ENCODE measurements around the gene NTRK1.

- no peak for TF ChIP-seq RBAK (CRISPR knock-in tag; IDR thresholded peaks at IDR 0.05)
- no peak for TF ChIP-seq TFAP4 (IDR thresholded peaks at IDR 0.05; ENCODE audit: borderline replicate concordance, low read depth)
- TF ChIP-seq POLR2A (IDR thresholded peaks at IDR 0.05; ENCODE audit: insufficient read depth in 1 of 2, low read depth in 2 of 2, low read length in 2 of 2) = no peak
- TF ChIP-seq HNF4A (CRISPR knock-in tag; IDR thresholded peaks at IDR 0.05) = no peak
- no peak for TF ChIP-seq IKZF5 (CRISPR knock-in tag; IDR thresholded peaks at IDR 0.05)
- TF ChIP-seq CTCF (CRISPR knock-in tag; IDR thresholded peaks at IDR 0.05) = no peak
- TF ChIP-seq GTF2F1 (IDR thresholded peaks at IDR 0.05; ENCODE audit: low read length) = no peak
- TF ChIP-seq SMC3 (IDR thresholded peaks at IDR 0.05; ENCODE audit: low read length) = no peak
- no peak for TF ChIP-seq KAT7 (CRISPR knock-in tag; IDR thresholded peaks at IDR 0.05; ENCODE audit: borderline replicate concordance)
- no peak for TF ChIP-seq ZC3H13 (CRISPR knock-in tag; IDR thresholded peaks at IDR 0.05)
Observed at GRCh38 chr1:156851779-156852417, 8.8 kb upstream of the NTRK1 start.

All from HepG2 (cell line).